ENCODE data around the gene RP9.

- TF ChIP-seq CREB5 (CRISPR knock-in tag; IDR thresholded peaks at IDR 0.05) (no peak), KAT2B (IDR thresholded peaks at IDR 0.05; ENCODE audit: low read depth, low read length) (no peak), EZH2 (IDR thresholded peaks at IDR 0.05; ENCODE audit: borderline replicate concordance, low read depth, low read length) (no peak), HSF4 (CRISPR knock-in tag; IDR thresholded peaks at IDR 0.05; ENCODE audit: borderline replicate concordance) (no peak), ZFX (CRISPR knock-in tag; IDR thresholded peaks at IDR 0.05) (no peak), ZSCAN29 (IDR thresholded peaks at IDR 0.05) (no peak), CREB1 (IDR thresholded peaks at IDR 0.05) (no peak), CREB1 (CRISPR knock-in tag; IDR thresholded peaks at IDR 0.05) (no peak), CEBPG (CRISPR knock-in tag; IDR thresholded peaks at IDR 0.05) (no peak), CEBPG (tag; conservative IDR thresholded peaks at IDR 0.05 in 1 of 2, IDR thresholded peaks at IDR 0.05 in 1 of 2) (no peak), SP1 (CRISPR knock-in tag; IDR thresholded peaks at IDR 0.05) (no peak), SRF (CRISPR knock-in tag; IDR thresholded peaks at IDR 0.05) (no peak), SRSF1 (IDR thresholded peaks at IDR 0.05; ENCODE audit: low read depth, low read length) (no peak), CTCF (IDR thresholded peaks at IDR 0.05 in 2 of 3, conservative IDR thresholded peaks at IDR 0.05 in 1 of 3; ENCODE audit: insufficient read depth in 2 of 3, low read depth in 1 of 3, low read length in 3 of 3) (no peak), ZBTB1 (CRISPR knock-in tag; IDR thresholded peaks at IDR 0.05; ENCODE audit: borderline replicate concordance, low read depth) (no peak)
Observed at GRCh38 chr7:33157311-33157710, 48.1 kb upstream of the RP9 start.
